Esophagus squamous epithelium (tissue), 4 donors: ENCODE measurements around the gene DNASE1L3.

Source experiments
- CTCF ChIP-seq, 6 experiments: fragments of 450-650 bp in 4 of 6; fragments of 200-600 bp in 2 of 6; sonication (generic) in 2 of 6; IDR thresholded peaks; one replicate each; pipeline ENCODE4 v1.5.1; 2016 to 2019; ENCODE audit warnings: antibody characterized with exemption in 6 of 6, mild to moderate bottlenecking in 4 of 6, moderate library complexity in 4 of 6
- POLR2A ChIP-seq, 4 donors: fragments of 450-650 bp; IDR thresholded peaks; one replicate each; pipeline ENCODE4 v1.6.1; 2017; ENCODE audit warnings: antibody characterized with exemption in 4 of 4, mild to moderate bottlenecking in 4 of 4, moderate library complexity in 3 of 4

GRCh38 chr3:58236527-58237237, 25.9 kb upstream of the DNASE1L3 start:
- no peak for TF ChIP-seq CTCF (IDR thresholded peaks at IDR 0.05)
- no peak for TF ChIP-seq POLR2A (IDR thresholded peaks at IDR 0.05)
